IMR-90 (cell line): ENCODE data around the gene BACH1. TPM values are rescaled to one million over a fixed set of nuclear protein-coding genes. Genes with fewer than 3 reads are reported as not detected.

Experiments
- ATAC-seq: fragments of 200-7000 bp; cut with Tn5 transposase; 2 replicates; pipeline ENCODE4 v1.9.1; 2020; ENCODE audit warnings: low read depth, mild to moderate bottlenecking, moderate library complexity
- BruUV-seq: library from RNA; stranded (reverse); fragments of 400-500 nt; replicated peaks from 2 replicates; lab custom pipeline; 2021; lab: Mats Ljungman, UMichigan
- CTCF ChIA-PET: fragments of 300-600 bp; formaldehyde crosslinking; extraction: SDS; loops from one replicate; lab custom pipeline; 2021; ENCODE audit warnings: antibody characterized with exemption; lab: Yijun Ruan, JAX
- POLR2A ChIA-PET: fragments of 300-600 bp; sonication (Branson Sonifier 250); formaldehyde crosslinking; loops from one replicate; lab custom pipeline; 2022; ENCODE audit warnings: antibody characterized with exemption; ENCODE audit not compliant: unreplicated experiment; lab: Charles Lee
- DNase-seq: peaks from one replicate; pipeline ENCODE4 v3.0.0; 2013
- H2AFZ ChIP-seq: replicated peaks from 2 replicates; pipeline ENCODE3; 2013; ENCODE audit warnings: low read length, mild to moderate bottlenecking; ENCODE audit not compliant: poor library complexity
- H2AK5ac ChIP-seq: 2 replicates; pipeline ENCODE4 v1.6.1; 2013; ENCODE audit warnings: low read depth, low read length, inconsistent platforms
- H2AK9ac ChIP-seq: replicated peaks from 2 replicates; pipeline ENCODE3; 2013; ENCODE audit warnings: mild to moderate bottlenecking, low read depth, low read length, moderate library complexity; ENCODE audit not compliant: poor library complexity
- H2BK120ac ChIP-seq: 2 replicates; pipeline ENCODE4 v1.6.1; 2013; ENCODE audit warnings: low read depth, low read length, inconsistent platforms
- H2BK15ac ChIP-seq: 3 replicates; pipeline ENCODE4 v1.6.1; 2013; ENCODE audit warnings: low read depth, low read length, inconsistent platforms
- H2BK20ac ChIP-seq: 2 replicates; pipeline ENCODE4 v1.6.1; 2013; ENCODE audit warnings: low read depth, mild to moderate bottlenecking, inconsistent platforms, low read length, moderate library complexity
- H2BK5ac ChIP-seq: 2 replicates; pipeline ENCODE4 v1.6.1; 2013; ENCODE audit warnings: mild to moderate bottlenecking, low read depth, low read length, inconsistent platforms; ENCODE audit not compliant: poor library complexity, severe bottlenecking
- H3K14ac ChIP-seq: replicated peaks from 2 replicates; pipeline ENCODE4 v1.6.1; 2013; ENCODE audit warnings: low read depth, low read length, inconsistent platforms
- H3K18ac ChIP-seq: 2 replicates; pipeline ENCODE4 v1.6.1; 2013; ENCODE audit warnings: low read depth, low read length, control low read depth
- H3K23ac ChIP-seq: 2 replicates; pipeline ENCODE4 v1.6.1; 2013; ENCODE audit warnings: low read depth, low read length, inconsistent platforms
- H3K27ac ChIP-seq: 2 replicates; pipeline ENCODE4 v1.5.1; 2013; ENCODE audit warnings: mild to moderate bottlenecking, control low read depth, low read length; ENCODE audit not compliant: insufficient read depth
- H3K27me3 ChIP-seq: 2 replicates; pipeline ENCODE4 v1.6.1; 2013; ENCODE audit warnings: low read length; ENCODE audit not compliant: control insufficient read depth, insufficient read depth
- H3K36me3 ChIP-seq: 2 replicates; pipeline ENCODE4 v1.6.1; 2013; ENCODE audit warnings: low read length, mixed read lengths; ENCODE audit not compliant: control insufficient read depth, insufficient read depth
- H3K4ac ChIP-seq: 2 replicates; pipeline ENCODE4 v1.6.1; 2013; ENCODE audit warnings: low read depth, low read length, inconsistent platforms
- H3K4me1 ChIP-seq: 2 replicates; pipeline ENCODE4 v1.6.1; 2013; ENCODE audit warnings: low read length, mixed read lengths; ENCODE audit not compliant: control insufficient read depth, insufficient read depth
- H3K4me2 ChIP-seq: 2 replicates; pipeline ENCODE4 v1.6.1; 2013; ENCODE audit warnings: low read depth, mild to moderate bottlenecking, control low read depth, low read length, moderate library complexity
- H3K4me3 ChIP-seq: 2 replicates; pipeline ENCODE4 v1.5.1; 2013; ENCODE audit warnings: low read depth, mild to moderate bottlenecking, control low read depth, low read length, moderate library complexity; ENCODE audit not compliant: insufficient read depth
- H3K56ac ChIP-seq: 2 replicates; pipeline ENCODE4 v1.6.1; 2013; ENCODE audit warnings: low read length, inconsistent platforms; ENCODE audit not compliant: insufficient read depth; ENCODE audit errors: extremely low read depth
- H3K79me1 ChIP-seq, 2 experiments: 2 replicates each; pipeline ENCODE4 v1.6.1; 2013; ENCODE audit warnings: low read length in 2 of 2, inconsistent platforms in 1 of 2, low read depth in 1 of 2
- H3K9ac ChIP-seq: 2 replicates; pipeline ENCODE4 v1.6.1; 2013; ENCODE audit warnings: low read depth, low read length, control low read depth
- H3K9me1 ChIP-seq: 2 replicates; pipeline ENCODE4 v1.6.1; 2013; ENCODE audit warnings: low read length, inconsistent platforms; ENCODE audit not compliant: insufficient read depth
- H3K9me3 ChIP-seq: 2 replicates; pipeline ENCODE4 v1.6.1; 2013; ENCODE audit warnings: low read length; ENCODE audit not compliant: control insufficient read depth, insufficient read depth
- H4K20me1 ChIP-seq: 2 replicates; pipeline ENCODE4 v1.6.1; 2013; ENCODE audit warnings: low read length, inconsistent platforms; ENCODE audit not compliant: insufficient read depth
- H4K5ac ChIP-seq: 2 replicates; pipeline ENCODE4 v1.6.1; 2013; ENCODE audit warnings: mild to moderate bottlenecking, low read depth, low read length, control low read depth
- H4K8ac ChIP-seq, 2 experiments: 2 replicates each; pipeline ENCODE4 v1.6.1; 2013; ENCODE audit warnings: low read depth in 2 of 2, low read length in 2 of 2, control low read depth in 1 of 2, inconsistent platforms in 1 of 2
- H4K91ac ChIP-seq: 2 replicates; pipeline ENCODE4 v1.6.1; 2013; ENCODE audit warnings: low read depth, low read length, inconsistent platforms; ENCODE audit not compliant: insufficient read depth
- CHD1 ChIP-seq: IDR thresholded peaks from 2 replicates; pipeline ENCODE4 v1.6.1; 2012; ENCODE audit warnings: low read depth, low read length, improper control_type of control experiment
- MAZ ChIP-seq: IDR thresholded peaks from 2 replicates; pipeline ENCODE4 v1.6.1; 2012; ENCODE audit warnings: low read depth, mild to moderate bottlenecking, low read length, improper control_type of control experiment, moderate library complexity, borderline replicate concordance
- SMC3 ChIP-seq: fragments of 150-350 bp; IDR thresholded peaks from 2 replicates; pipeline ENCODE4 v1.6.1; 2016; ENCODE audit warnings: low read depth, mild to moderate bottlenecking, antibody characterized with exemption, low read length, moderate library complexity
- WGBS, 2 experiments: methylation state at CpG; one replicate each; pipeline versions ENCODE4 v1.1.5 to v1.1.7; 2013; ENCODE audit warnings: missing lambda C conversion rate in 2 of 2; ENCODE audit not compliant: insufficient read length in 1 of 2; ENCODE audit errors: extremely low coverage in 2 of 2; 5-methylcytosine and 5-hydroxymethylcytosine counted together
- dilution Hi-C: fragments of 300-500 bp; cut with HindIII; formaldehyde crosslinking; loops from one replicate; pipeline ENCODE4 v1.14.3; 2018; ENCODE audit warnings: low sequenced_read_pairs; ENCODE audit not compliant: unreplicated experiment
- in situ Hi-C: fragments of 300-500 bp; cut with MboI; formaldehyde crosslinking; loops from 3 replicates; pipeline ENCODE4 v1.14.3; 2019; ENCODE audit warnings: low sequenced_read_pairs, inconsistent platforms, mixed read lengths
- intact Hi-C: fragments of 100-400 bp; cut with micrococcal nuclease; formaldehyde crosslinking; loops from 2 replicates; pipeline ENCODE4 v1.10.0; 2022
- polyA plus RNA-seq, 3 experiments: library from polyadenylated mRNA; depleted of rRNA; stranded (reverse); fragments of >200 nt; gene quantifications; 2 replicates each; pipeline ENCODE4 v1.2.3, GENCODE V29; 2012; ENCODE audit warnings: low replicate concordance in 1 of 3
- total RNA-seq: library from RNA; depleted of rRNA; stranded (reverse); fragments of >200 nt; gene quantifications from 2 replicates; pipeline ENCODE4 v1.2.3, GENCODE V29; 2012
- TF ChIP-seq, protein P1 (sequence below): conservative IDR thresholded peaks from 2 replicates; pipeline ENCODE4 v1.5.1; 2012; ENCODE audit warnings: mild to moderate bottlenecking, low read depth, low read length, improper control_type of control experiment

Gene BACH1
- total and polyA plus RNA-seq, 2 of the 4 experiments (the other 2 are of a cell fraction), result 23.1 to 108 TPM

DNA sequence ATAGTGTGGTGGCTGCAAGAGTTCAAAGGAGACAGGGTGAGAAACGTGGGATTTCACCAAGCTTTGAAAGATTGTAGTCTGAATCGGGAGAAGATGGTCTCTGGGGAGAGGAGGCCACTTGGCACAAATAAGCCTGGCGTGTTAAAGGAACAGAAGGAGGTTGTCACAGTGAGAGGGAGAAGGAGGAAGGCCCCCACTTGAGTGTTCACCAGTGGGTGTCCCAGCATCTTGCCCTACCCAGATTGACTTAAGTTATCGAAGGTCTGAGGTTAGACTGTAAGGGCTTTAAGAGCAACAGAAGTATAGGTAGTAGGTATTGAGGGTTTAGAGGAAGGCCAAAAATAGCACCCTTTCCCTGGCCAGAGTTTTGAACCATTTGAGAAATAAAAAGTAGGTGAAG, 48.0 kb downstream of the BACH1 start:
- Histone ChIP-seq H4K91ac (peak overlapping the region; percentile 78), H2AK5ac (peak overlapping the region; percentile 38), H3K4ac (peak overlapping the region; percentile 77), H3K14ac (peak overlapping the region; percentile 8), H3K4me1 (peaks cover 43% of the 10 kb centered on the region), H3K36me3 (0 out of 2 replicates have a peak, but pooled peaks cover 2% of the 10 kb centered on the region), H4K5ac (peak overlapping the region; percentile 83), H3K18ac (peak overlapping the region; percentile 53), H2AFZ (no peak overlapping the region), H3K27ac (peak overlapping the region; percentile 70), H3K4me3 (no peak overlapping the region), H3K27me3 (no peaks in the 10 kb centered on the region), H3K4me2 (peak overlapping the region; percentile 29; the same call in 1 of the 2 replicates), H3K9me1 (peaks cover 26% of the 10 kb centered on the region), H2BK120ac (peak overlapping the region; percentile 92), H2AK9ac (peak overlapping the region; percentile 8), H3K56ac (no peak overlapping the region), H4K20me1 (peaks cover 8% of the 10 kb centered on the region; the same call in 1 of the 2 replicates), H3K9me3 (no peaks in the 10 kb centered on the region), H2BK20ac (peak overlapping the region; percentile 60; the same call in 1 of the 2 replicates), H3K23ac (peak overlapping the region; percentile 39), H2BK15ac (peak overlapping the region; percentile 18), H3K79me1 (peaks cover 38 to 56% of the 10 kb centered on the region in 2 experiments), H3K9ac (no peak overlapping the region), H2BK5ac (peak overlapping the region; percentile 94), H4K8ac (peak overlapping the region; percentile 46 to 85; a peak in 3 of 4 replicates)
- ChIA-PET CTCF (interaction anchor here (0.5 to 1.1 kb wide), 2 partner anchors 18 to 347 kb away, joined by 3 to 6 read pairs; no protein-coding TSS in a partner anchor), POLR2A (no interaction called here)
- BruUV-seq, result no TSS peak
- intact Hi-C loops (no loop called here), in situ Hi-C loops (no loop called here), dilution Hi-C loops (no loop called here)
- ATAC-seq (no peak), DNase-seq (no peak)
- 92% methylated on average over 4 of the region's 4 CpGs; no CpG with 5 or more reads in 1 of the 2 experiments for WGBS, 2 experiments
- TF ChIP-seq CHD1 (no peak), MAZ (no peak), SMC3 (no peak)
- TF ChIP-seq, protein P1, sequence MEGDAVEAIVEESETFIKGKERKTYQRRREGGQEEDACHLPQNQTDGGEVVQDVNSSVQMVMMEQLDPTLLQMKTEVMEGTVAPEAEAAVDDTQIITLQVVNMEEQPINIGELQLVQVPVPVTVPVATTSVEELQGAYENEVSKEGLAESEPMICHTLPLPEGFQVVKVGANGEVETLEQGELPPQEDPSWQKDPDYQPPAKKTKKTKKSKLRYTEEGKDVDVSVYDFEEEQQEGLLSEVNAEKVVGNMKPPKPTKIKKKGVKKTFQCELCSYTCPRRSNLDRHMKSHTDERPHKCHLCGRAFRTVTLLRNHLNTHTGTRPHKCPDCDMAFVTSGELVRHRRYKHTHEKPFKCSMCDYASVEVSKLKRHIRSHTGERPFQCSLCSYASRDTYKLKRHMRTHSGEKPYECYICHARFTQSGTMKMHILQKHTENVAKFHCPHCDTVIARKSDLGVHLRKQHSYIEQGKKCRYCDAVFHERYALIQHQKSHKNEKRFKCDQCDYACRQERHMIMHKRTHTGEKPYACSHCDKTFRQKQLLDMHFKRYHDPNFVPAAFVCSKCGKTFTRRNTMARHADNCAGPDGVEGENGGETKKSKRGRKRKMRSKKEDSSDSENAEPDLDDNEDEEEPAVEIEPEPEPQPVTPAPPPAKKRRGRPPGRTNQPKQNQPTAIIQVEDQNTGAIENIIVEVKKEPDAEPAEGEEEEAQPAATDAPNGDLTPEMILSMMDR, result no peak
